Measurements from ENCODE around the gene DOK5. TPM values are rescaled to one million over a fixed set of nuclear protein-coding genes. Genes with fewer than 3 reads are reported as not detected.

The DOK5 gene
- total RNA-seq, 1 experiment from 2014 or later: 3.3 TPM

DNA sequence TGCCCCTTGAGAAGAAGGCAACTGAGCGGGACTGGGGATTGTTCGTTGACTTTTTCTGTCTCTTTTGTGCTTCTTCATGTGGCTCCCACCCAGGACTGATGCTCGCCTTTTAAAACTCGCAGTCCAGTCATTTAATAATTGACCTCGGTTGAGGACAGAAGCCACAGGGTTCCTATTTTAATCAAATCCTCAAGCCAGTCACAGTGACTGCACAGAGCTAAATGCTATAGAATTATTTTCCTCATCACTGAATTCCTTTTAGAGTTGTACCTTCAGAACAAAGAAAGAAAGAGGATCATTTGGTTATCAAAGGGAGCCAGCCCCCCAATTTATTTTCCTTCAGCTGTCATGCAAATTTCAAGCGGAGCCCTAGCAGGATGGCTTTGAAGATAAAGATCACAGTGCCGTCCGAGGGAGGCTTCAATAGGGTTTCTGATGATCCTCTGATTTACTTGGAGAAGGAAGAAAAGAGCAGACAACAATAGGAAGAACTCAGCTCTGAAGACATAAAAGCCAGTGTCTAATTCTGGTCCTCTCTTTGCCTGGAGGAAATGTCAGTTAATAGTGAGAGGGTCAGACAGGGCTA is 186.6 kb downstream of the DOK5 start:
- Histone ChIP-seq H3K4me3 (no peak overlapping the region), H3K27me3 (no peaks in the 10 kb centered on the region; the same call in 1 of the 2 replicates), H3K9me3 (no peaks in the 10 kb centered on the region), H3K36me3 (no peaks in the 10 kb centered on the region)
- no peak for DNase-seq

DNA sequence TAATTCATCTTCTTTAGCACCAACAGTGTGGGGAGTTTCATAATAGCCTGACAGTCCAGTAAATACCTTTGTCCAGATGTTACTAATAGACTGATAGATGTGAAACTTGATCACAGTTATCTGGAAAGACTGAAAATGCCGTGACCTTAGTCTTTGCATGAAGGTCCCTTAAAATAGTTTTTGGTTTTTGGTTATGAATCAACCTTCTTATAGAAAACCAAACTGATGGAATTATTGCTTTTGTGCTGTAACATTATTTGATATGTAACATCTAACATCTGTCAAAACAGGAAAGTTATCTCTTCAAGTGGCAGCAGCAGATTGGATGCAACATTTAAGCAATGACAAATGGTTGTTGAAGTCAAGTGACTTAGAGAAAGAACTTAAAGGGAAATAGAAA is 190.4 kb downstream of the DOK5 start:
- H3K4me3 ChIP-seq: no peak overlapping the region
- no peaks in the 10 kb centered on the region for H3K36me3 ChIP-seq
- H3K9me3 ChIP-seq: no peaks in the 10 kb centered on the region
- no peak for DNase-seq
- H3K27me3 ChIP-seq: peaks cover 3% of the 10 kb centered on the region

DNA sequence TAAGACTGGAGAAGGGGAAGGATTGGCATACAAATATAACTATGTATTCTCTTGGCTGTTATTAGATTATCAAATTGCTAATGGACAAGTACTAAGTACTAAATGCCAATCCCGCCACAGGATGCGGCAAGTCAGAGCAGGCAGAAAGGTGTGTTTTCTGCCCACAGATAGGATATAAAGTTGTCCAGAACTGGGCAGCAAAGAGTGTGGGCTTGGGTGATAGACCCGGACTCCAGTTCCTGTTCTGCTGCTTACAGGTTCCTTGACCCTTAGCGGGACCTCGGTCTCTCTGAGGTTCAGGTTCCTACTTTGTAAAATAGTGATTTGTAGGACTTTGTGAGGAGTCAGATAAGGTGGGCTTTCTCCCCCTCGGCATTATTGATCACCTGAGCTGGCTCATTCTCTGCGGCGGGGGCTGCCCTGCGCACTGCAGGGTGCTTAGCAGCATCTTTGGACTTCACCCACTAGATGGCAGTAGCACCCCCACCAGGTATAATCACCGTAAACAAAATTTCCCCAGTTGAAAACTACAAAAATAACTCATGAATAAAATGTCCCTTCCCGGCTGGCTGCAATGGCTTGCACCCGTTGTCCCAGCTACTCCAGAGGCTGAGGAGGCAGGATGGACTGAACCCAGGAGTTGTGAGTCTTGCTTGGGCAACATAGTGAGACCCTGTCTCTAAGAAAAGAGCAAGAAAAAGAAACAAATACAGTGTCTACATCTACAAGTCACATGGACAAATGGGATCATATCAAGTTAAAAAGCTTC is 193.1 kb downstream of the DOK5 start:
- no peak for DNase-seq
- Histone ChIP-seq H3K27me3 (peaks cover 5% of the 10 kb centered on the region), H3K4me3 (no peak overlapping the region), H3K9me3 (no peaks in the 10 kb centered on the region), H3K36me3 (no peaks in the 10 kb centered on the region)

DNA sequence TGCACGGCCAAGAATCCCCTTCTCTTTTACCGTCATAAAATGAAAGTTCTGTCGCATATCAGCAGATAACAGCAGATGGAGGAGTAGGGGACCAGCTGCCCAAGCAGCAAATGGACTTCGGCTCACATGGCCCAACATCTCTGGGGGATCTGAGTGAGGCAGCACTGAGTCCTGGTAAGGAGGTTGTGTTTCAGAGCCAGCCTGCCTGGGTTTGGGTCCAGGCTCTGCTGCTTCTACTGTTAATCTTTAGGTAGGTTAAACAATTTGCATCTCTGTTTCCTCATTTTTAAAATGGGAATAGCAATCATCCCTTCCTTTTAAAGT is 193.6 kb downstream of the DOK5 start:
- Histone ChIP-seq H3K4me3 (no peak overlapping the region), H3K9me3 (no peaks in the 10 kb centered on the region), H3K27me3 (peaks cover 5% of the 10 kb centered on the region), H3K36me3 (no peaks in the 10 kb centered on the region)
- no peak for DNase-seq

DNA sequence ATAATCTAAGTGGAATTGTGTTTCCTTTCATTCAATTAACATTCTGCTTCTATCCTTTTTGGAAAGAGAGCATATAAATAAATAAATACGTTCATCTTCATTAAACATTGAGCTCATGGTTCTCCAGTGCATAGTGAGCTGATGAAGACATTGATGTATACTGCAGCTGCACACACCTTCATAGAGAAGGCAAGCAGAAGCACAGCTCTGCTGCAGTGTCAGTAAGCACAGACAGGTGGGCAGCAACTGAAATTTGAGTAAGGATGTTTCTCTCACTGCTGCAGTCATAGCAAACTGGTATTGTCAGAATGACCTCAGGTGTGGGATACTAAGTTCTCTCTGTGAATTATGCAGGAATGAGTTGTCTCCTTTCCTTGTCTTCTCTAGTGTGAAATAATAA is 202.9 kb downstream of the DOK5 start:
- no peak overlapping the region for H3K4me3 ChIP-seq
- no peaks in the 10 kb centered on the region for H3K9me3 ChIP-seq
- DNase-seq: no peak
- H3K36me3 ChIP-seq: no peaks in the 10 kb centered on the region
- H3K27me3 ChIP-seq: no peaks in the 10 kb centered on the region

DNA sequence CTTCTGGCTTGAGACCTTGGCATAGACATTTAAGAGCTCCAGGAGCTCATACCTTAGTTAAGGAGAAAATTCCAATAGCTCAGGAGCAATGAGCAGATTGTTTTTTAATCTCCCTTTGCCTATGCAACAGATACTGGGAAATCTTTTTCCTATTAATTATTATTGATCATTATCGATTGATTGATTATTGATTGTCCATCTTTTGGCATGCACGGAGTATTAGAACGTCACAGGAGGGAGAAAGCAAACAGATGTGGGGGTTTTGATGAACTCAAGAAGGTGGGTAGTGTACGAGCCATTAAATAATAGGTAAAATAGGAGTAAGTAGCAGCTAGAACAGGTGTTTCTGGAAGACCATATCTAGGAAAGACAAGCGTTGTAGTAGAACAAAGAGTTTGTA is 205.0 kb downstream of the DOK5 start:
- DNase-seq: no peak
- H3K4me3 ChIP-seq: no peak overlapping the region
- H3K36me3 ChIP-seq: no peaks in the 10 kb centered on the region
- no peaks in the 10 kb centered on the region for H3K9me3 ChIP-seq
- H3K27me3 ChIP-seq: no peaks in the 10 kb centered on the region

DNA sequence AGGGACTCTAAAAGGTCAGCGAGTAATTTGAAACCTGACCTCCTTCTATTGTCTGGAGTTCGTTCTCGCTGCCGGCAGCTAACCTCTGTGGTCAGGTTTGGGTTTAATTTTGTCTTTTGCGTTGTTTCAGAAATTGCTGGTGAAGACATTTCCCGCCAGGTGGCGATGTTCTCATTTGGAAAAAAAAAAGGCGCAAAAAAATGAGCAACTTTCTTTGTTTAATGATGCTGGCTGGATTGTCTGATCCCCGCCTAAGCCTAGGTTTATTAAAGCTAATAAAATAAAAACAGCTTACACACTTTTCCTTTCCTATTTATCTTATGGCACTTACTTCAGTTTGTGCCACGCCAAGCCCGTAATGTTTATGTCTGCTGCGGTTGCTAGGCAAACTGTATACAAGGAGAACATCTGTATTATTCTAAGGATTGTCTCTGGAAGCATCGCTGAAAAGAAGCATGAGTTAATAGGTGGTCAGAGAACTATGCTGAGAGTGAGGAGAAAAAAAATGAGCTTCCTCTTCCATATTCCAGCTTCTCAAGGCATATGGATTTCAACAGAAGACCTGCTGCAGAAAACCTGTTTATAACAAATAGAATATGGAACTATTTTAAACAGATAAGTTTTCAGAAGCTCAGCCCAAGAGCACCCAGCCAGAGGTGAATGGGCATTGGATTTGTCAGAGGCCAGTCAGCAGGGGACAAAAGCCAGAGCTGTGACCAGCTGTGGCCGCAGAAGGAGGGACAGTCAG is 205.7 kb downstream of the DOK5 start:
- Histone ChIP-seq H3K27me3 (no peaks in the 10 kb centered on the region), H3K36me3 (no peaks in the 10 kb centered on the region), H3K9me3 (no peaks in the 10 kb centered on the region), H3K4me3 (no peak overlapping the region)
- peak; percentile 33 for DNase-seq

DNA sequence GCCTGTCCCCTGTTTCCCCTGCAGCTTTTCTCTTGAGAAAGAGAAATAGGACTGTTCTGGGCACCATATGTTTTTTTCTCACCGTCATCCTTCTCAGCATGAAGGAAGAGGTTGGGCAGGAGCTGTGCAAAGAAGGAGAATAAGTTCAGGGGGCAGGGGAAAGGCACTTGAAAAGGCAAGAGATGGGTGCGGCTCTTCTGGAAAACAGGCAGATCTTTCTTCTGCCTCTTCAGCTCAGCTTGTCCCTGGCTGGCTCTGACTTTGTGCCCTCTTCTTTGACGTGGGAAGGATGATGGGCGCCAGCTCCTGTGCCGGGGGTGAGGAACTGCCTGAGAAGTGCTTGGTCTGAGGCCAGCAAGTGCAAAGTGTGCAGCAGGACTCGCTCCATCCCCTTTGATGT is 206.5 kb downstream of the DOK5 start:
- H3K9me3 ChIP-seq: no peaks in the 10 kb centered on the region
- H3K4me3 ChIP-seq: no peak overlapping the region
- no peak for DNase-seq
- H3K36me3 ChIP-seq: no peaks in the 10 kb centered on the region
- H3K27me3 ChIP-seq: no peaks in the 10 kb centered on the region

DNA sequence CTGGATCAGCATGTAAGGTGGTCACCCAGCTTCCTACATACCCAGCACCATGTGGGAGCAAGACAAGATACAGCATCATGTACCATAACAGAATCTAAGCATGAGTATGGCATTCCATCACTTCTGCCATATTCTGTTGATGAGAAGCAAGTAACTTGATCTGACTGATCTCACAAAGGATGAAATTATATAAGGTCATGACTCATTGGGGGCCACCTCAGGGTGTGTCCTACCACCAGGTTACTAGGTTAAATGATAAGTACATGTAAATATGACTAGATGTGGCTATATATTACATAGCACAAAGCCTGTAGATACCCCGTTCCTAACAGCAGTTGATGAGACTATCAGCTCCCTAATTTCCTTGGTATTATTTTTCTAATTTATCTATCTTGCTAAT is 213.1 kb downstream of the DOK5 start:
- Histone ChIP-seq H3K9me3 (no peaks in the 10 kb centered on the region), H3K27me3 (no peaks in the 10 kb centered on the region), H3K4me3 (no peak overlapping the region), H3K36me3 (no peaks in the 10 kb centered on the region)
- DNase-seq: no peak

DNA sequence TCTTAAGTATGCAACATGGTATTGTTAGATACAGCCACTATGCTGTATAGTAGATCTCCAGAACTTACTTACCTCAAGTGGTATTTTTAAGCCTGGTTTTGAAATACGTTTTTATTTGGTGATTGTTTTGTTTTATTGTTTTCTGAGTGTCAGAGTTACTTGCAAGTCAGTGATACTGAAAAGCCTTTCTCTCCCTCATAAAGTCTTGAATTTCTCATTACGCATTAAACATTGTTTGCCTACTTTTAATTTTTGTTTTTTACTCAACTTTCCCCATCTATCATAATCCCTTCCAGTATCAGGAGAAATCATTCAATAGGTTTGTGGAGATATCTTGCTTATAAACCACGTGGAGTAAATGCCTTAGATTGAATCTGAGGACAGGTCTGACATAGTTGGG is 214.9 kb downstream of the DOK5 start:
- no peak overlapping the region for H3K4me3 ChIP-seq
- no peak for DNase-seq
- H3K27me3 ChIP-seq: no peaks in the 10 kb centered on the region
- no peaks in the 10 kb centered on the region for H3K36me3 ChIP-seq
- no peaks in the 10 kb centered on the region for H3K9me3 ChIP-seq

DNA sequence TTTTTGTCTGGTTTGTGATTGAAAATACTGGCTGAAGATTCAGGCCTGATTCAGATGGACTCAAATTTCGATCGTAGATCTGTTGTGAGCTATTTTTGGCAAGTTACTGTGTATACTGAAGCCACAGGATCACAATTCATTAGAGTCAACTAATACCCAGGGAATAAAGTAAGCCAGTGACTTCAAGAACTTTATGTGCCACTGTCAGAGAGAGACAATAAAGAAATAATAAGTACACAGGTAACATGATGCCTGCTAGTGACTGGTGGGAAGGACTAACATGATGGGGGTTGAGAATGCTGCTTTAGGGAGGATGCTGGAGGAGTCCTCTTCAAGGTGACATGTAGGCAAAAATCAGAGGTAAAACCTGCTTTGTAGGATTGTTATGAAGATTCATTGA is 215.9 kb downstream of the DOK5 start:
- no peak overlapping the region for H3K4me3 ChIP-seq
- no peaks in the 10 kb centered on the region for H3K36me3 ChIP-seq
- no peak for DNase-seq
- no peaks in the 10 kb centered on the region for H3K9me3 ChIP-seq
- no peaks in the 10 kb centered on the region for H3K27me3 ChIP-seq

DNA sequence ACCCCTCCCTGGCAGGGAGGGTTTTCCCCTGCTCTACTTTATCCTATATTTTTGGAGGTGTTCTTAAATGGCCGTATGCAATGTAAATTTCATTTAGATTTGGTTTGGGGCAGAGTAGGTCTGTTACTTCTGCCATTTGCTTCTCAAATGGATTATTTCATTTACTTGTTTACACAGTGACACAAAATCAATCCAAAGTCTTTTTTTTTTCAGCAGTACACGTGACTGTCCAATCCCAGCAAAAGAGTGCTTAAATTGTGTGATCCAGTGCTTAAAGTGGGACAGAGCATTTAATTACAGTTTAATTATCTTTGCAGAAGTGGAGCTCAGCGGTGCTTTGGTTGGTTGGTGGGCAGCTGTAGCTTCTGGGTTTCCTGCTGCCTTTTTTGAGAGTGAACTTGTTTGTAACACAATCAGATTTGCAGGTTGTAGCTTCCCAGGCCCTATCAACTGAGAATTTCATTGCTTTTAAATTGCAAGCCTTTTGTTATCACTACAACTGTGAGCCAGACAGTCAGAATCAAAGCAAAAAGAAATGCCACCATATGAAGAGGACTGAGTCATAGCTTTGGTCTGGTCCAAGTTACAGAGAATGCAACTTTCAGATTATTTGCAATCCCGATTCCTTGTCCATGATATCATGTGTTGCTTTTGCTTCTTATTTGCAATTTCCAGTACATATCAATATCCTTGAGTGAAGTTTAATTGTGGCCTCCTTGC is 216.9 kb downstream of the DOK5 start:
- Histone ChIP-seq H3K9me3 (no peaks in the 10 kb centered on the region), H3K27me3 (no peaks in the 10 kb centered on the region), H3K4me3 (no peak overlapping the region), H3K36me3 (no peaks in the 10 kb centered on the region)
- no peak for DNase-seq

DNA sequence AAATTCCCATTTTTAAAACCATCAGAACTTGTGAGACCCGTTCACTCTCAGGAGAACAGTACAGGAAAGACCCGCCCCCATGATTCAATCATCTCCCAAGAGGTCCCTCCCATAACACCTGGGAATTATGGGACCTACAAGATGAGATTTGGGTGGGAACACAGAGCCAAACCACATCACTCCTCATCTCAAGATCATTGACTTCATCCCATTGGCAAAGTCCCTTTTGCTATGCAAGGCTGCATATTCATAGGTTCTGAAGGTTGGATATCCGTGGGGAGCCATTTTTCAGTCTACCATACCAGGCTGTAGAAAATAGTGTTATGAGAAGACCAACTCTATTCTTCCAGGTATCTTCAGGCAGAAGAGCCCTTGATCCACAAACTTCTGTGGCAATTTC is 219.1 kb downstream of the DOK5 start:
- Histone ChIP-seq H3K27me3 (no peaks in the 10 kb centered on the region), H3K9me3 (no peaks in the 10 kb centered on the region), H3K36me3 (no peaks in the 10 kb centered on the region), H3K4me3 (no peak overlapping the region)
- DNase-seq: no peak

DNA sequence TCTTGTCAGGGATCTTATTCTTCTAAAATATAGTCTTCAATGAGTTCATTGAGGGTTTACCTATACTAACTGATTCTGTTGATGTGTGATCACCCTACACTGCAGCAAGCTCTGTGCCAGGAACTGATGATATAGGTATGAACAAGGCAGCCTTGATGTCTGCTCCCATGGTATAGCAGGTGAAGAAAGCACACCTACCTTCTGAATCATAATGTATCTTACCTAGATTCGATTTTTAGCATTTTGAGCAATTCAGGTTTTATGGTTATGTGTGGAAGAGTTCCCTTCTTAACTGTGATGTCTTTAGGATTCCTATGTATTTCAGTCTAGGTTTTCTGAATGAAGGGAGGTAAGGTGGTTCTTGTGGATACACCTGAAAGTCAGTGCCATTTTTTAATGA is 223.0 kb downstream of the DOK5 start:
- Histone ChIP-seq H3K4me3 (no peak overlapping the region), H3K36me3 (no peaks in the 10 kb centered on the region), H3K27me3 (no peaks in the 10 kb centered on the region), H3K9me3 (no peaks in the 10 kb centered on the region)
- DNase-seq: no peak

Data from MG63 (cell line).